Stimulated activated CD4-positive, alpha-beta T cell treated with anti-CD3 and anti-CD28 coated beads, TNF-alpha, amount 100 ng/mL, for 4 hours (primary cell): ENCODE measurements around the gene ATF7.
A peak's percentile ranks its signal among the peaks of the same experiment; 100 is the strongest.
"Not testable (repeated sequence)": the region's sequence is repeated elsewhere in the genome, so short reads cannot be mapped to it uniquely, and the experiment has no call there.

ENCODE experiments used
- DNase-seq, 3 experiments: peaks; one replicate each; pipeline ENCODE4 v3.0.0-alpha.2; 2020; ENCODE audit warnings: low read depth in 3 of 3

Gene ATF7

DNA sequence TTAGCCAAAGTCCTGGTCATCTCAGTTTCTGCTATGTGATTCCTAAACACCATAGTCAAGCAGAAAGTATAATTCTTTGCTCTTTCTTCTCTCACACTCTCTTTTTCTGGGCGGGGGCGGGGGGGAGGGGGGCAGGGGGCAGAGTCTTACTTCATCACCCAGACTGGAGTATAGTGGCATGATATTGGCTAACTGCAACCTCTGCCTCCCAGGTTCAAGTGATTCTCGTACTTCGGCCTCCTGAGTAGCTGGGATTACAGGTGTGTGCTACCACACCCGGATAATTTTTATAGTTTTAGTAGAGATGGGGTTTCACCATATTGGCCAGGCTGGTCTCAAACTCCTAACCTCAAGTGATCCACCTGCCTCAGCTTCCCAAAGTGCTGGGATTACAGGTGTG lies 60.8 kb downstream of the ATF7 start:
- DNase-seq = not testable (repeated sequence)

- DNase-seq = no peak
These were observed 61.2 kb downstream of the ATF7 start for GRCh38 chr12:53564941-53565340.

DNA sequence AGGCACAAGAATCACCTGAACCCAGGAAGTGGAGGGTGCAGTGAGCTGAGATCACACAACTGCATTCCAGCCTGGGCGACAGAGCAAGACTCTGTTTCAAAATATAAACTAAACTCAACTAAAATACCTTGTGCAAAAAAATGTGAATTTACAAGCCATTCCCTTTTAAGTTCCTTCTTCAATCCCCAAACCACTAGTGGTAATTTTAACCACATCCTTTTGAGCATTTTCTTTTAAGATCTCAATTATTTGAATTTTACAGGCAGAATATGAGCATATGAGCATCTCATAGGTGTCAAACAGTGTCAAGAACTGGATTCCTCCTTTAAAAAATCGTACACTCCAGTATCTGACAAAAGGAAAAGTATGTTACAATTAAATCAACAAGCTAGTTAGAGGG lies 61.9 kb downstream of the ATF7 start:
- no peak for DNase-seq

GRCh38 chr12:53563452-53564028 lies 62.6 kb downstream of the ATF7 start:
- no peak for DNase-seq

- DNase-seq = no peak
These were observed 64.6 kb downstream of the ATF7 start for GRCh38 chr12:53561590-53561953.

DNA sequence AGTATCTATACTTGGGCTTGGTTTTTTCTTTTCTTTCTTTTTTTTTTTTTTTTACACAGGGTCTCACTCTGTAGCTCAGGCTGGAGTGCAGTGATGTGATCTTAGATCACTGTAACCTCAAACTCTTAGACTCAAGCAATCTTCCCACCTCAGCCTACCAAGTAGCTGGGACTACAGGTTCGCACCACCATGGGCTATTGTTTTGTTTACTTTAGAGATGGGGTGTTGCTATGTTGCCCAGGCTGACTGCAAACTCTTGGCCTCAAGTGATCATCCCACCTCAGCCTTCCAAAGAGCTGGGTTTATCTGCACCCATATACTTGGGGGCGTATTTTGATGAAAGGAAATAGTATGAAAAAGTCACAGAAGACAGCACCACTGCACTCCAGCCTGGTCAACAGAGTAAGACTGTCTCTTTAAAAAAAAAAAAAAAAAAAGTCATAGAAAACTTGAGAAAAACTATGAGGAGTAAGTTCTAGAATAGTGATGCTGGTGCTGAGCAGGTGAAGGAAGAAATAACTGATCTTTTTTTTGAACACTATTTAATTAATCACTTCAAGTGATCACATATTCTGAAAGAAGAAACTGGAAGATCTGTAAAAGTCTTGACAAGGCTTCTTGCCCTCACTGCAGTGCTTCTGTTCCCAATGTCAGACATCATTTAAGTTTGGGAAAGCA lies 65.1 kb downstream of the ATF7 start:
- DNase-seq = no peak

DNA sequence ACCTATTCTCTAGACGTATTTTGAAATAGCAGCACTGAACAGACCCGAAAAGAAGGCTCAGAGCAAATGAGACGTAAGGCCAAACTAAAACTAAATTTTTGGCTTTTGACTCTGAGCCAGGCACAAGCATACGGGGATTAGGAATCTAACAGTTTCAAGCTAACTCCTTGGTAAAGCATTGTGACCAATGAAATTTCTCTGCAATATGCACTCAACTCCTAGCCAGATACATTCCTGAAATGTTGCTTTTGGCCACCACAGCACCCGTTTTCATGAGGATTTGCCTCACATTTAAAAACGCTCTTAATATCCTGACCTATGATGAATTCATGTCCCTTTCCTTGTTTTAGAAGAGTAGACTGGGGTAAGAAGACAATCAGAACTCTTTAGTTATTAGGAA lies 65.8 kb downstream of the ATF7 start:
- DNase-seq = no peak

GRCh38 chr12:53558631-53559030 lies 67.6 kb downstream of the ATF7 start:
- no peak for DNase-seq

- DNase-seq = no peak
These were observed 73.5 kb downstream of the ATF7 start for GRCh38 chr12:53552361-53553327.

DNA sequence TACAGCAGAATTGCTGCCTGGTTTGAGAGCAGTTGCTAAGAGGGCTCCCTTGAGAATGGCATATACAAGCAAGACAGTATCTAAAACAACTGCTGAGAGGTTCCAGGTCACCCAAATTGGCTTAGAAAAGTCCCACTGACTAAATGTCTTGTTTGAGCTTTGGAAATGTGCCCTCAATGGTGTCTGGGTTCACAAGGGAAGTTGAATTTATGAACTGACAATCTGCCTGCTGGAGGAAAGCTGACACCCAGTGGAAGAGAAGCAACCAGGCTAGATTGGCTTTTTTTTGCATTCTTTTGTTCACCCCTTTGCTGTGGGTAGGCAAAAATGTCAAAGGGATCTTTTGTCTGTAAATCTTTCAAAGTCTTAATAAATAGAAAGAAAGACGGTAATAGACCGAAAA lies 74.3 kb downstream of the ATF7 start:
- DNase-seq = no peak

DNA sequence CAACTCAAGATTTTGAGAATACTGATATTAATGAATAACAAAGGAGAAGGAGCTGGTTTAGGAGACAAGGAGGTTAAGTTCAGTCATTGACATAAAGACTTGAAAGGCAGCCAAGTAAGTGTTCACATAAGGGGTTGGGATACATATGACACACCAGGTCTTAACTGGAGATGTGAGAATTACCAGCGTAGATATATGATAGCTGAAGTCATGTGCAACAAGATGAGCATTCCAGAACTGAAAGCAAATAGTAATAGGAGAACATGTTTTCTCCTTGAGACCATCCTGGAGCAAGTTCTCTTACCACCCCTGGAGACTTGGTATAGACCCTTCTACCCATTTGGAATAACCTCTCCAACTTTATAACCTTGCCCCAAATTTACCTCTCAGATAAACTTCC lies 75.6 kb downstream of the ATF7 start:
- no peak for DNase-seq

GRCh38 chr12:53550131-53550530 lies 76.1 kb downstream of the ATF7 start:
- DNase-seq = not testable (repeated sequence)

GRCh38 chr12:53548354-53548753 lies 77.8 kb downstream of the ATF7 start:
- not testable (repeated sequence) for DNase-seq

DNA sequence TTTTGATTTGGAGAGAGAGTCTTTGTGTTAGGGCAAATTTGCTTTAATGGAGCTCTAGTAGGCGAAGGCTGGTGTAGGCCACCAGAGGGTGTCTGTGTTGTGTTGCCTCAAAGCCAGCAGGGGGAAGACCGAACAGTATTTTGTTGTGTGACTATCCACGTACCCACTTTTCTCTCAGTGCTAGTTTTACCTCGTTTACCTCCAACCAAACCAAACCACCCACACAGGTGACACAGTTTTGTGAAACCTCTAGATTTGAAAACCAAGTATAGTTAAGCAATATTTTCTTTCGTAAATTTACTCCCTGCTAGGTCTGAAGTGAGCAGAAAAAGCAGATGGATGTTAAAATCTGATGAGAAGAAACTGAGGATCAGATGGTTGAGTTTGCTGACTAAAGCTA lies 82.6 kb downstream of the ATF7 start:
- DNase-seq = peak in 2 of 3 experiments; percentile 10 to 13

DNA sequence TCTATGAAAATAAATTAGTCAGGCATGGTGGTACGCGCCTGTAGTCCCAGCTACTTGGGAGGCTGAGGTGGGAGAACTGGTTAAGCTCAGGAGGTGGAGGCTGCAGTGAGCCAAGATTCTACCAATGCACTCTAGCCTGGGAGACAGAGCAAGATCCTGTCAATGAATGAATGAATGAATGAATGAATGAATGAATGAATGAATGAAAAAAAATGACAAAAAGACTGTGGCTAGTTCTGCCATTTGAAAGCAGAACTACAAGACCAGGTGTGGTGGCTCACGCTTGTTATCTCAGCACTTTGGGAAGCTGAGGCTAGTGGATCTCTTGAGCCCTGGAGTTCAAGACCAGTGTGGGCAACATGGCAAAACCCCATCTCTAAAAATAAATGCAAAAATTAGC lies 86.7 kb downstream of the ATF7 start:
- DNase-seq = no peak

- DNase-seq = no peak
These were observed 87.9 kb downstream of the ATF7 start for GRCh38 chr12:53538209-53538689.

DNA sequence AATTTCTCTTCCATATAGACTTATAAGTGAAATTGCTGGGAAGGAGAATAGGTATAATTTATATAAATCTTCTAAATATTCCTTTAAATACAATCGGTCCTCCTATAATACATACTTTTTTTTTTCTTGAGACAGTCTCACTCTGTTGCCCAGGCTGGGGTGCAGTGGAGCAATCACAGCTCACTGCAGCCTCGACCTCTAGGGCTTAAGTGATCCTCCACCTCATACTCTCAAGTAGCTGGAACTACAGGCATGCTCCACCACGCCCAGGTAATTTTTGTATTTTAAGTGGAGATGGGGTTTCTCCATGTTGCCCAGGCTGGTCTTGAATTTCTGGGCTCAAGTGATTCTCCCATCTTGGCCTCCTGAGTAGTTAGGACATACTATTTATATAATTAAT lies 89.2 kb downstream of the ATF7 start:
- DNase-seq = no peak

DNA sequence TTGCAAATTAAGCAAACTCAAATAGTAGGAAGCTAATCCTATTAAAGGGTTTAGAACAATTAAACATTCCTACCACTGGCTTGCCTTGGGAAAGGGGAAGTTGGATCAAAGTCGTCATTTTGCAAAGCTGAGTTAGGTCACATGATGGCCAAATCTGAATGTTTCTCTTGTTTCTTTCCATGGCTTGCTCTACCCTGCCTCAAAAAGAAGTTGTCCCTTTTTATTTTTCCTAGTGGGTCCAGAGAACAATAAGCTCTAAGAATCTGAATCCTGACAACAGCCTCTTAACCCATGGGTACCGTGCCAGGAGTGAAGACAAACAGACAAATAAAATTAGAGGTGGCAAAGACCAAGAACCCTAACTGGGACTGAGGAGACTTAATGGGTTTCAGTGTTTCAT lies 92.7 kb downstream of the ATF7 start:
- no peak for DNase-seq

GRCh38 chr12:53532524-53533445 lies 93.4 kb downstream of the ATF7 start:
- DNase-seq = no peak

DNA sequence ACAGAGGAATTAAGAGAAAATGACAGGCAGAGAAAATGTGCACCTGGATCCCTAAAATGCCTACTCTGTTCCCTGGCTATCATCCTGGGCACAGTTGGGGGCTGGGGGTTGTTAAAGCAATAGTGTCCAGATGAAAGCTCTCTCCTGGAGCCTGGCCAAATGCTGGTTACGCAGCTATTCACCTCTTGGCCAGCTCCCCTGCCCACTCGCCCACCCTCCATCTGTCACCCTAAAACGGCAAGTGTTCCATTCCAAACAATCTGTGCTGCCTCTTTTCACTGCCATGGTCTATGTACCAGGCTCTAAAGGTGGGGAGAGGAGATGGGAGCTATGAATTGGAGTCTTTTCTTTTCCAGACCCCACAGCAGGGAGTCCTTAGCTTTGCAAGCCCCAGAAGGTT lies 94.2 kb downstream of the ATF7 start:
- no peak for DNase-seq

DNA sequence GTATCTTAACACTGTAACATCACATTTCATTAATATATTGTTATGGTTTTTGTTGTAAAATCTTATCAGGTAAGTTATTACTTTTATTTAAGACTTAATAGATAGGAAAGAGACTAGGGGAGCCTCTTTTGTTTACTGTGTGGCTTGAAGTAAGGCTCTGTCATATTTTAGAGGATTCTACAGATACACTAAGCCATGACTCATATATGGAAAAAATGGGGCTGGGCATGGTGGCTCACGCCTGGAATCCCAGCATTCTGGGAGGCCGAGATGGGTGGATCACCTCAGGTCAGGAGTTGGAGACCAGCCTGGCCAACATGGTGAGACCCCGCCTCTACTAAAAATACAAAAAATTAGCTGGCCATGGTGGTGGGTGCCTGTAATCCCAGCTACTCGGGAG lies 95.3 kb downstream of the ATF7 start:
- no peak for DNase-seq

DNA sequence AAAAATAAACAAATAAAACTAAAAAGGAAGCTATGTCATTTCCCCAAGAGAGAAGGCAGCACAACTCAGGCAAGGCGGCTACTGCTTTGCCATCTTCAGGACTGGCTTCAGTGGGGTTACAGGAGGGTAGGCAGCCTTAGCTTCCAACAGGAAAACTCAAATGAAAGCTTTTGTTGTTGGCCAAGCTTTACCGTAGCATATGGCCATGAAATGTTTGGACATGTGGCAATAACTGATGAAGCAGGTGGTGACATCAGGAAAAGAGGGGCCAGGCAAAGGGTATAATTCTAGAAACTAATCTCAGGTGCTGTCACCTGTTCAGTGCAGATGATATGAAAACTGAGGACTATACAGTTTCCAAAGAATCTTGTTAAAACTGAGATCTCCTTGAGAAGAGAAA lies 96.1 kb downstream of the ATF7 start:
- DNase-seq = no peak
